Stimulated activated naive CD4-positive, alpha-beta T cell (primary cell): Measurements from ENCODE around the gene COL11A1.
"Not testable (repeated sequence)": the region's sequence is repeated elsewhere in the genome, so short reads cannot be mapped to it uniquely, and the experiment has no call there.

Experiments used
- DNase-seq, 6 experiments: peaks; one replicate each; lab custom pipeline; 2025; lab: John Stamatoyannopoulos, UW

COL11A1 gene

GRCh38 chr1:103084181-103084580 lies 24.1 kb downstream of the COL11A1 start:
- no peak for DNase-seq

GRCh38 chr1:103075316-103076000 lies 32.9 kb downstream of the COL11A1 start:
- DNase-seq: no peak

GRCh38 chr1:103074224-103074623 lies 34.1 kb downstream of the COL11A1 start:
- DNase-seq: no peak

DNA sequence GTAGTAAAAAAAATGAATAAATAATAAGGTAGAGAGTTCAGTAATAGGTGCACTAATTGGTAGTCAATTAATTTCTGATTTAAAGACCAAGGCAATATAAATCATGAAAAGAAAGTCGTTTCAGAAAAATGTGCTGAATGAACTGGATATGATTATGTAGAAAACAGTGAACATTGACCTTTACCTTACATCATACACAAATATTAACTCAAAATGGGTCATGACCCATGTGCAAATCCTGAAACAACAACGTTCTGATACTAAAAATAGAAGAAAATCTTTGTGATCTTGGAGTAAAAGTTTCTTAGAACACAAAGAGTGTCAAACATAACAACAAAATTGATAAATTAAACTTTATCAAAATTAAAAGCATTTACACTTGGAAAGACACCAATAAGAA lies 39.1 kb downstream of the COL11A1 start:
- no peak for DNase-seq

DNA sequence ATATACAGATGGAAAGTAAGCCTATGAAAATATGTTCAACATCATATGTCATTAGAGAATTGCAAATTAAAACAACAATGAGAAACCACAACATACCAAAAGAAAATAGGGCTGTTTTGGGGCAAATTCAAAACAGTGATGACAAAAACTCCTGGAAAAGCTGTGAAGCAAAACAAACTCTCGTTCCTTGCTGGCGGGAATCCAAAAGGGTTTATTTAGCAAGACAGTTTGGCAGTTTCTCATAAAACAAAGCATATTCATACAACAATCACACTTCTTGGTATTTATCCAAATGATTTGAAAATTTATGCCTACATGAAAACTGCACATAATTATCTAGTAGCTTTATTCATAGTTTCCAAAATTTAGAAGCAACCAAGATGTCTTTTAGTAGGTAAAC lies 44.4 kb downstream of the COL11A1 start:
- DNase-seq: no peak

- DNase-seq: no peak
Observed at GRCh38 chr1:103058391-103058790, 49.9 kb downstream of the COL11A1 start.

GRCh38 chr1:103056423-103056822 lies 51.9 kb downstream of the COL11A1 start:
- DNase-seq: no peak

- DNase-seq: not testable (repeated sequence)
Observed at GRCh38 chr1:103028110-103028509, 80.2 kb downstream of the COL11A1 start.

GRCh38 chr1:103025858-103026409 lies 82.4 kb downstream of the COL11A1 start:
- DNase-seq: no peak

DNA sequence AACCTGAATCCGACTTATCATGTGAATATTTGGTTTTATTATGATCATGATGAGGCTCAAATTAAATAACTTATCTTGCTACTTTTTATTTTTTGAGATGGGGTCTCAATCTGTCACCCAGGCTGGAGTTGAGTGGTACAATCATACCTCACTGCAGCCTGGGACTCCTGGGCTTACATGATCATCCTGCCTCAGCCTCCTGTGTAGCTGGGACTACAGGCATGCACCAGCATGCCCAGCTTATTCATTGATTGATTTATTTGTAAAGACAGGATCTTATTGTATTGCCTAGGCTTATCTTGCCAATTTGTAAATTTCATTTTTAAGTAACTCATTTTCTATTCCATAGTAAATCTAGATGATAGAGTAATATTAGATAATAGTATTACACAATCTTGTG lies 84.3 kb downstream of the COL11A1 start:
- no peak for DNase-seq

- DNase-seq: no peak
Observed at GRCh38 chr1:103002005-103002404, 106.3 kb downstream of the COL11A1 start.

DNA sequence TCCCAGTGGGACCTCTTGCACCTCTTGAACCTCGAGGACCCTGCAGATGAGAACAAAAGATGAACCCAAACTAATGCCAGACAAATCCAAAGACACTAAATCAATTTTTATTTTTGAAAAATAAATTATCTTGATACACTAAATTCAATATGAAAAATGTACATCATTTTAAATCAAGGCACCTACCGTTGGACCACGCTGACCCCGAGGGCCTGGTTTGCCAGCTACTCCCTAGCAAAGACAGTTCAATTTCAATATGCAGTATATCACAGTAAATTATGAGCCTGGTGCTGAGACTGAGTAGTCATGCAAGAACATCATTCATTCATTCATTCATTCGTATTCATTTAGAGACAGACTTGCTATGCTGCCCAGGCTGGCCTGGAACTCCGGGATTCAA lies 129.4 kb downstream of the COL11A1 start:
- DNase-seq: no peak

DNA sequence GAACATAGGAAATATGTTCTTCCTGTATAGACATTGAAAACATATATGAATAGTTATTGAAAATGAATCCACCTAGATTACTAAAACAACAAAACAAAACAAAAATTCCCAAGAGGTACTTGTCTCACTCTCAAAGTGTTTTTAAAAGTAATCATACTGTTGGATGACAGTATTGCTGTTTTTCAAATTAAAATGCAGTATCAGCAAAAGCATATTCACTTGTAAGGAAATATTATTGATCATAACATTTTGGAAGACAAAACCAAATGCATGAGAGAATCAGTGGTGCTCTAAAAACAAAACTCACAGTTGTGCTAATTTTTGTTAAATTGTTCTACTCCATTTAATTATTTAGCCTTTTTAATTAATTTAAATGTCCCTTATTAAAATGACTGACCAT lies 131.0 kb downstream of the COL11A1 start:
- DNase-seq: no peak

GRCh38 chr1:102970496-102971078 lies 137.7 kb downstream of the COL11A1 start:
- DNase-seq: no peak

- no peak for DNase-seq
Observed at GRCh38 chr1:102967786-102968185, 140.5 kb downstream of the COL11A1 start.

DNA sequence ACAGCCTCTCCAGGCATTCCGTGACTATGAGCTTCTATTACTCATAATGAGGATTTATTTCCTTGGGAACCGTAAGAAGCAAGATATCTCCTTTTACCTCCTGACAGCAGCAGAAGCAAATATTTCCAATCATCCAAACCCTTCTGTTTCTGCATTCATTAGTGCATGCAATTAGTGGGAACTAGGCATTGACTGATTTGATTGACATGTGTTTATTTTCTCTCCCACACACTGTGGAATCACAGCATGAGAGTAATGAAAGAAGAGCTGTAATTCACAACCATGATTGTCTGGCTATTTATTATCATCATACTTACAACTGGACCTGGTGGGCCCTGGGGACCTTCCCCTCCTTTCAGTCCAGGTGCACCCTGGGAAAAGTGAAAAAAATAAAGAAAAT lies 146.8 kb downstream of the COL11A1 start:
- no peak for DNase-seq

DNA sequence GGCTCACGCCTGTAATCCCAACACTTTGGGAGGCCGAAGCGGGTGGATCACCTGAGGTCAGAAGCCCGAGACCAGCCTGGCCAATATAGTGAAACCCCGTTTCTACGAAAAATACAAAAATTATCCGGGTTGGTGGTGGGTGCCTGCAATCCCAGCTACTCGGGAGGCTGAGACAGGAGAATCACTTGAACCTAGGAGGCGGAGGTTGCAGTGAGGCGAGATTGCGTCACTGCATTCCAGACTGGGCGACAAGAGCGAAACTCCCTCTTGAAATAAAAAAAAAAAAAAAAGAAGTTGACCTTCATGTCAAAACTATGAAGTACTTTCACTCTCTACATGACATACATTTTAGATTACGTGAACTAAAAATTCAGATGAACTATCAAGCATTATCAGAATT lies 153.7 kb downstream of the COL11A1 start:
- DNase-seq: no peak

- no peak for DNase-seq
Observed at GRCh38 chr1:102952400-102952799, 155.9 kb downstream of the COL11A1 start.

DNA sequence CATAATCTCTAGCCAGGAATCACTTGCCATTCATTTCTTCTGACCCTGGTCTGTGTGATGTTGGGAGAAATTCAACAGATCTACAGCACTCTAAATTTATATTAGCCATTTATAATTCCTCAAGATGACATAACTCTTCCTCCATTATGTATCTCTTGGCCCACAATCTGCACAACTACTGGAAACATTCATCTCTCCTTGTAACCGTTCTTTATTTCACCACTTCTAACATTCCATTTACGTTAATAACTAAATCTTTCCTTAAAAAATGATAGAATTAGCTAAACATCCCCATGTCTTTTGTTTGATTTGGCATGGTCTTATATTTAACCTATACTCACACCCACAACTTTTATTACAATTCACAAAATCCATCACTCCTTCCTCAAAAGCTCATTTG lies 166.0 kb downstream of the COL11A1 start:
- no peak for DNase-seq

DNA sequence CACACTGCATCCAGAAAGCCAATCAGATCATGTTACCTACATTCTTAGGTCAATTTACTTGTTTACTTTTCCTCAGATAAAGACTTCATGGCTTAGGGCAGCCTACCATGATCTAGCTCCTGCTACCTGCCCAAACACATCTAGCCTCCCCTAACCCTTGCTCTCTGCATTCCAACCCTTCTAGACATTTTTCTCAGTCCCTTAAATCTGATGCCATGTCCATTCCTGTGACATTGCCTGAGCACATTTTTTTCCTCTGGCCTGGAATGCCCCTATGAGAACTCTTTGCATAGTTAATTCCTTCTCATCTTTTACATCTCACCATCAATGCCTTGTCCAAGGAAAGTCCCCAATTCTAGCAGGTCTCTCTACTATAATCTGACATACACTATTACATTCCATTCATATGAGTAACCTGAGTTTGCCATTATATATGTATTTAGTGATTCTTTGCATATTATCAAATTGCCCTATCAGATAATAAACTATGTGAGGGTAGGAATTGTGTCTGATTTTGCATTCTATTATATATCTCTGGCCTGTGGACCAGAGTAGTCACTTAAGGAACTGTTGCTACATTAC lies 166.9 kb downstream of the COL11A1 start:
- DNase-seq: no peak

DNA sequence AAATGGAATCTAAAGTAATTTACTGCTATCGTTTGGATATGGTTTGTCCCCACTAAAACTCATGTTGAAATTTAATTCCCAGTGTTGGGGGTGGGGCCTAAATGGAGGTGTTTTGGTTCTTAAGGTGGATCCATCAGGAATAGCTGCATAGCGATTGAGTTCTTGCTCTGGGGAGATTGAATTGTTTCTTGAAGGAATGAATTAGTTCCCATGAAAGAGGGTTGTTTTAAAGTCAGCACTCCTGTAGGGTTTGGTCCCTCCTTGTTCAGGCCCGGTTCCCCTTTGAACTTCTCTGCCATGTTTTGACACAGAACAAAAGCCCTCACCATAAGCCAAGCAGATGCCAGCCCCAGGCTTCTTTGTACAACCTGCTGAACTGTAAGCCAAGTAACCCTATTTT lies 170.9 kb downstream of the COL11A1 start:
- no peak for DNase-seq

GRCh38 chr1:102933362-102933761 lies 175.0 kb downstream of the COL11A1 start:
- not testable (repeated sequence) for DNase-seq

GRCh38 chr1:102919659-102920058 lies 188.7 kb downstream of the COL11A1 start:
- no peak for DNase-seq
